Measurements from ENCODE around the gene UPK3B. TPM values are rescaled to one million over a fixed set of nuclear protein-coding genes. Genes with fewer than 3 reads are reported as not detected.
"Not testable (repeated sequence)": the region's sequence is repeated elsewhere in the genome, so short reads cannot be mapped to it uniquely, and the experiment has no call there.

The UPK3B gene
- total RNA-seq, 6 experiments from 2014 or later = 0.22 to 1.5 (median 0.51) TPM; not detected in 3

DNA sequence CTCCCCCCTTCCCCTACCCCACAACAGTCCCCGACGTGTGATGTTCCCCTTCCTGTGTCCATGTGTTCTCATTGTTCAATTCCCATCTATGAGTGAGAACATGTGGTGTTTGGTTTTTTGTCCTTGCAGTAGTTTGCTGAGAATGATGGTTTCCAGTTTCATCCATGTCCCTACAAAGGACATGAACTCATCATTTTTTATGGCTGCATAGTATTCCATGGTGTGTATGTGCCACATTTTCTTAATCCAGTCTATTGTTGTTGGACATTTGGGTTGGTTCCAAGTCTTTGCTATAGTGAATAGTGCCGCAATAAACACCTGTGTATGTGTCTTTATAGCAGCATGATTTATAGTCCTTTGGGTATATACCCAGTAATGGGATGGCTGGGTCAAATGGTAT lies 51.0 kb downstream of the UPK3B start:
- H3K27ac ChIP-seq; DNase-seq; H3K36me3 ChIP-seq; intact Hi-C loops (cut with DNase I); H3K4me1 ChIP-seq; H3K4me3 ChIP-seq; H3K27me3 ChIP-seq; ATAC-seq; H3K9me3 ChIP-seq: not testable (repeated sequence)
- 93% methylated on average over 3 of the region's 3 CpGs for WGBS (ENCODE audit: insufficient coverage, low coverage, low lambda C conversion rate, missing lambda C conversion rate)

DNA sequence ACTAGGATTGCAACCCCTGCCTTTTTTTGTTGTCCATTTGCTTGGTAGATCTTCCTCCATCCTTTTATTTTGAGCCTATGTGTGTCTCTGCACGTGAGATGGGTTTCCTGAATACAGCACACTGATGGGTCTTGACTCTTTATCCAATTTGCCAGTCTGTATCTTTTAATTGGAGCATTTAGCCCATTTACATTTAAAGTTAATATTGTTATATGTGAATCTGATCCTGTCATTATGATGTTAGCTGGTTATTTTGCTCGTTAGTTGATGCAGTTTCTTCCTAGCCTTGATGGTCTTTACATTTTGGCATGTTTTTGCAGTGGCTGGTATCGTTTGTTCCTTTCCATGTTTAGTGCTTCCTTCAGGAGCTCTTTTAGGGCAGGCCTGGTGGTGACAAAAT lies 54.6 kb downstream of the UPK3B start:
- H3K36me3 ChIP-seq; DNase-seq; H3K27me3 ChIP-seq; H3K4me1 ChIP-seq; ATAC-seq; H3K4me3 ChIP-seq; H3K27ac ChIP-seq; H3K9me3 ChIP-seq; intact Hi-C loops (cut with DNase I): not testable (repeated sequence)
- WGBS (ENCODE audit: insufficient coverage, low coverage, low lambda C conversion rate, missing lambda C conversion rate) = 100% methylated on average over 1 of the region's 3 CpGs

Small RNA genes within 50 kb of the gene (small RNA-seq; reads per million reads assigned to genes)
- 0 reads per million in 2 experiments for gene RF00019

Other genes with a start within 250 kb of the UPK3B start
- gene HSPB1, start 207.9 kb upstream of the UPK3B start, total RNA-seq = 100 to 1,000 TPM in 5 of 6 experiments, 10 to 100 TPM in 1; 64.4 to 275 (median 234) TPM
- gene YWHAG, start 151.6 kb upstream of the UPK3B start, total RNA-seq = 10 to 100 TPM; 43.5 to 69.1 (median 58.4) TPM
- 1 to 10 TPM; 1.2 to 2.6 (median 1.2) TPM for gene SSC4D, start 100.9 kb upstream of the UPK3B start, total RNA-seq
- gene ZP3, start 85.6 kb upstream of the UPK3B start, total RNA-seq = 1 to 10 TPM in 1 of 6 experiments, under 1 TPM in 4, not detected in 1; 0.27 to 2.8 (median 0.62) TPM
- gene DTX2, start 48.8 kb upstream of the UPK3B start, total RNA-seq = 10 to 100 TPM in 4 of 6 experiments, 1 to 10 TPM in 2; 8.9 to 16.8 (median 11.1) TPM
- under 1 TPM in 2 of 6 experiments, not detected in 4; 0.14 to 0.20 TPM for gene SPDYE16, start 32.7 kb downstream of the UPK3B start, total RNA-seq
- 1 to 10 TPM; 2.0 to 3.8 (median 2.6) TPM for gene POMZP3, start 116.7 kb downstream of the UPK3B start, total RNA-seq

Data from right lobe of liver (tissue), 6 donors.